Nephron progenitor cell (in vitro differentiated cells): ENCODE results near the gene DCLK1.

Source experiments
- DNase-seq: peaks from one replicate; pipeline ENCODE4 v3.0.0; 2021
- H3K27ac Mint-ChIP-seq: 2 replicates; pipeline ENCODE4 v1.8.0; 2021; ENCODE audit warnings: mild to moderate bottlenecking, moderate library complexity, mixed read lengths
- H3K27me3 Mint-ChIP-seq: 2 replicates; pipeline ENCODE4 v1.8.0; 2021; ENCODE audit warnings: mild to moderate bottlenecking, low read depth, mixed read lengths; ENCODE audit not compliant: poor library complexity
- H3K36me3 Mint-ChIP-seq: 2 replicates; pipeline ENCODE4 v1.8.0; 2021; ENCODE audit warnings: low read depth, mixed read lengths
- H3K4me1 Mint-ChIP-seq: 2 replicates; pipeline ENCODE4 v1.8.0; 2021; ENCODE audit warnings: mixed read lengths
- H3K4me3 Mint-ChIP-seq: 2 replicates; pipeline ENCODE4 v1.8.0; 2021; ENCODE audit warnings: mild to moderate bottlenecking, moderate library complexity, mixed read lengths
- H3K9me3 Mint-ChIP-seq: 2 replicates; pipeline ENCODE4 v1.8.0; 2021; ENCODE audit warnings: mild to moderate bottlenecking, moderate library complexity, mixed read lengths
- CTCF ChIP-seq: fragments of 200-600 bp; sonication (generic); IDR thresholded peaks from 2 replicates; pipeline ENCODE4 v1.5.0; 2021; ENCODE audit warnings: antibody characterized with exemption

The DCLK1 gene

GRCh38 chr13:35872369-35872768 is 258.8 kb downstream of the DCLK1 start:
- H3K36me3 Mint-ChIP-seq, result no peaks in the 10 kb centered on the region
- H3K27ac Mint-ChIP-seq, result no peak overlapping the region
- DNase-seq, result no peak
- H3K9me3 Mint-ChIP-seq, result no peaks in the 10 kb centered on the region
- no peaks in the 10 kb centered on the region for H3K4me1 Mint-ChIP-seq
- no peak overlapping the region for H3K4me3 Mint-ChIP-seq
- no peak for TF ChIP-seq CTCF
- H3K27me3 Mint-ChIP-seq, result peaks cover 4% of the 10 kb centered on the region

GRCh38 chr13:35871561-35871960 is 259.6 kb downstream of the DCLK1 start:
- no peak for DNase-seq
- H3K4me1 Mint-ChIP-seq, result no peaks in the 10 kb centered on the region
- H3K9me3 Mint-ChIP-seq, result no peaks in the 10 kb centered on the region
- TF ChIP-seq CTCF, result no peak
- no peak overlapping the region for H3K27ac Mint-ChIP-seq
- peaks cover 4% of the 10 kb centered on the region for H3K27me3 Mint-ChIP-seq
- H3K36me3 Mint-ChIP-seq, result no peaks in the 10 kb centered on the region
- H3K4me3 Mint-ChIP-seq, result no peak overlapping the region

- Mint-ChIP-seq H3K4me1 (peaks cover 6% of the 10 kb centered on the region), H3K27ac (no peak overlapping the region), H3K9me3 (no peaks in the 10 kb centered on the region), H3K36me3 (no peaks in the 10 kb centered on the region), H3K27me3 (peaks cover 8% of the 10 kb centered on the region), H3K4me3 (no peak overlapping the region)
- no peak for DNase-seq
- TF ChIP-seq CTCF, result no peak
Measured at GRCh38 chr13:35866801-35867200, 264.4 kb downstream of the DCLK1 start.

- no peak for DNase-seq
- Mint-ChIP-seq H3K4me1 (peaks cover 6% of the 10 kb centered on the region), H3K9me3 (no peaks in the 10 kb centered on the region), H3K36me3 (no peaks in the 10 kb centered on the region), H3K4me3 (no peak overlapping the region), H3K27me3 (peaks cover 5% of the 10 kb centered on the region), H3K27ac (no peak overlapping the region)
- no peak for TF ChIP-seq CTCF
Measured at GRCh38 chr13:35865341-35866240, 265.6 kb downstream of the DCLK1 start.

GRCh38 chr13:35860661-35861060 is 270.5 kb downstream of the DCLK1 start:
- Mint-ChIP-seq H3K27me3 (peaks cover 19% of the 10 kb centered on the region), H3K36me3 (no peaks in the 10 kb centered on the region), H3K27ac (no peak overlapping the region), H3K9me3 (no peaks in the 10 kb centered on the region), H3K4me3 (no peak overlapping the region), H3K4me1 (peaks cover 20% of the 10 kb centered on the region)
- no peak for DNase-seq
- no peak for TF ChIP-seq CTCF

GRCh38 chr13:35859981-35860380 is 271.2 kb downstream of the DCLK1 start:
- no peaks in the 10 kb centered on the region for H3K36me3 Mint-ChIP-seq
- no peak for TF ChIP-seq CTCF
- H3K27me3 Mint-ChIP-seq, result peaks cover 19% of the 10 kb centered on the region
- H3K4me3 Mint-ChIP-seq, result no peak overlapping the region
- H3K9me3 Mint-ChIP-seq, result no peaks in the 10 kb centered on the region
- no peak overlapping the region for H3K27ac Mint-ChIP-seq
- no peak for DNase-seq
- H3K4me1 Mint-ChIP-seq, result peaks cover 22% of the 10 kb centered on the region
